Tibial nerve (tissue), 3 donors: ENCODE data around the gene FFAR2.

Experiments used
- POLR2A ChIP-seq, 2 donors: fragments of 450-650 bp; IDR thresholded peaks; one replicate each; pipeline ENCODE4 v1.6.1; 2017; ENCODE audit warnings: antibody characterized with exemption in 2 of 2, mild to moderate bottlenecking in 2 of 2, moderate library complexity in 2 of 2
- TF ChIP-seq, protein P1 (sequence below), 5 experiments: fragments of 200-600 bp in 3 of 5; fragments of 450-650 bp in 2 of 5; sonication (generic) in 3 of 5; IDR thresholded peaks; one replicate each; pipeline ENCODE4 v1.5.1; 2016 to 2019; ENCODE audit warnings: antibody characterized with exemption in 5 of 5, mild to moderate bottlenecking in 3 of 5, moderate library complexity in 2 of 5

DNA sequence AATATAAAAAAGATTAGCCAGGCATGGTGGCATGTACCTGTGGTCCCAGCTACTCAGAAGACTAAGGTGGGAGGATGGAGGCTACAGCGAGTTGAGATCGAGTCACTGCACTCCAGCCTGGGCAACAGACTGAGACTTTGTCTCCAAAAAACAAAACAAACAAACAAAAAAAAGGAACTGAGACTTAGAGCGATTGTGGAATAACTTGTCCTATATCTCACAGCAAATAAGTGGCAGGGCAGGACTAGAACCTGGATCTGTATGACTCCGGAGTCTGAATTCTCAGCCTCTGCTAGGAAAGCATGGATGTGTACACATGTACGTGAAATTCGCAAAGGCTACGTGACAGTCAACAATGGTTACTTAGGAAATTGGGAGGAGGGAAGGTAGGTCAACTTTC lies 22.1 kb downstream of the FFAR2 start:
- TF ChIP-seq, protein P1, sequence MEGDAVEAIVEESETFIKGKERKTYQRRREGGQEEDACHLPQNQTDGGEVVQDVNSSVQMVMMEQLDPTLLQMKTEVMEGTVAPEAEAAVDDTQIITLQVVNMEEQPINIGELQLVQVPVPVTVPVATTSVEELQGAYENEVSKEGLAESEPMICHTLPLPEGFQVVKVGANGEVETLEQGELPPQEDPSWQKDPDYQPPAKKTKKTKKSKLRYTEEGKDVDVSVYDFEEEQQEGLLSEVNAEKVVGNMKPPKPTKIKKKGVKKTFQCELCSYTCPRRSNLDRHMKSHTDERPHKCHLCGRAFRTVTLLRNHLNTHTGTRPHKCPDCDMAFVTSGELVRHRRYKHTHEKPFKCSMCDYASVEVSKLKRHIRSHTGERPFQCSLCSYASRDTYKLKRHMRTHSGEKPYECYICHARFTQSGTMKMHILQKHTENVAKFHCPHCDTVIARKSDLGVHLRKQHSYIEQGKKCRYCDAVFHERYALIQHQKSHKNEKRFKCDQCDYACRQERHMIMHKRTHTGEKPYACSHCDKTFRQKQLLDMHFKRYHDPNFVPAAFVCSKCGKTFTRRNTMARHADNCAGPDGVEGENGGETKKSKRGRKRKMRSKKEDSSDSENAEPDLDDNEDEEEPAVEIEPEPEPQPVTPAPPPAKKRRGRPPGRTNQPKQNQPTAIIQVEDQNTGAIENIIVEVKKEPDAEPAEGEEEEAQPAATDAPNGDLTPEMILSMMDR (IDR thresholded peaks at IDR 0.05): no peak
- no peak for TF ChIP-seq POLR2A (IDR thresholded peaks at IDR 0.05)
